ENCODE data around the gene SLC25A23.

The SLC25A23 gene

DNA sequence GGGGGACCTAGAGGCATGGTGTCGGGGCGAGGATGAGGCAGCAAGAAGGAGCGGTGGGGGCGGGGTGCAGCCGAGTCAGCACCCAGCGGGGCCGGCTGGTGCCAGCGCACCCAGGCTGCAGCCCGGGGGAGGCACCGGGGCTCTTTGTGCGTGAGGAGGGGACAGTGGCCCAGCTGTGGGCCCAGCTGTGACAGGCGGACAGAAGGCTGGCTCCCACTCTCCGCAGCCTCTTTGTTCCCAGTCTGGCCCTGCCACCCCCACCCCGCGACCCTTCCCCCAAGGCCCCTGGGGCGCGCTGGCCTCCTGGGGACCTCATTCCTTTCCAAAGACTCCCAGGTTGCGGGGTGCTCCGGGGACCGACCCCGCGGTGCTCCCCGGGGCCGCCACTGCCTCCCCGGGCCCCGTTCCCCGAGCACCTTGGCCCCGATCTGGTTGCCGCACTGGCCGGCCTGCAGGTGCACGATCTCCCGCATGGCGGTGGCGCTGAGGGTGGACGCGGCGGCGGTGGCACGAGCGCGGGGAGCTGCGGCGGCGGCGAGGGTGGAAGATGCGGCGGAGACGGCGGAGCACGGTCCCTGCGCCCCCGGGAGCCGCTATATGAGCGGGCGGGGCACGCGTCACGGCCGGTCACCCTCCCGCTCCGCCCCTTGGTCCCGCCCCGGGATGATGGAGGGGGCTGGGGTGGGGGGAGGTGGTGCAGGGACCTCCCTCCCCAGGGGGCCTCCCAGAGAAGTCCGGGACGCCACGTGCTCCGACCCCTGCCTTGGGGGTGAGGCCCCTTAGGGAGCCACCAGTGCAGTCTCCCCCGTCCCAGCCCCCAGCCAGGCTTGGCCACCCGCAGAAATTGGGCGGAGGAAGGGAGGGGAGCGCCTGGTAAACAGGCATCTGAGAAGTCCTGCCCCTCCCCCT lies 42.4 kb upstream of the SLC25A23 start, which contains the start of gene TUBB4A:
TSS of gene TUBB4A (minus strand) at position 570 of the 909 bp plus-strand sequence. CDS start at position 473, 97 bp downstream.
- H4K20me1 ChIP-seq (ENCODE audit: insufficient read depth, low read length): no peaks in the 10 kb centered on the region
- H3K9ac ChIP-seq (ENCODE audit: low read depth, low read length): no peak within 1 kb of the TSS
- peaks cover 3% of the 10 kb centered on the region for H3K4me1 ChIP-seq (ENCODE audit: insufficient read depth, low read length)
- no peak within 1 kb of the TSS for H3K27ac ChIP-seq (ENCODE audit: low read length)
- ATAC-seq (ENCODE audit: insufficient read depth, low read depth) (peak; percentile 63; the same call in 2 of the 3 replicates), DNase-seq (peak; percentile 28)
- no peaks in the 10 kb centered on the region for H3K36me3 ChIP-seq (ENCODE audit: insufficient read depth, low read length)
- TF ChIP-seq, protein P1, sequence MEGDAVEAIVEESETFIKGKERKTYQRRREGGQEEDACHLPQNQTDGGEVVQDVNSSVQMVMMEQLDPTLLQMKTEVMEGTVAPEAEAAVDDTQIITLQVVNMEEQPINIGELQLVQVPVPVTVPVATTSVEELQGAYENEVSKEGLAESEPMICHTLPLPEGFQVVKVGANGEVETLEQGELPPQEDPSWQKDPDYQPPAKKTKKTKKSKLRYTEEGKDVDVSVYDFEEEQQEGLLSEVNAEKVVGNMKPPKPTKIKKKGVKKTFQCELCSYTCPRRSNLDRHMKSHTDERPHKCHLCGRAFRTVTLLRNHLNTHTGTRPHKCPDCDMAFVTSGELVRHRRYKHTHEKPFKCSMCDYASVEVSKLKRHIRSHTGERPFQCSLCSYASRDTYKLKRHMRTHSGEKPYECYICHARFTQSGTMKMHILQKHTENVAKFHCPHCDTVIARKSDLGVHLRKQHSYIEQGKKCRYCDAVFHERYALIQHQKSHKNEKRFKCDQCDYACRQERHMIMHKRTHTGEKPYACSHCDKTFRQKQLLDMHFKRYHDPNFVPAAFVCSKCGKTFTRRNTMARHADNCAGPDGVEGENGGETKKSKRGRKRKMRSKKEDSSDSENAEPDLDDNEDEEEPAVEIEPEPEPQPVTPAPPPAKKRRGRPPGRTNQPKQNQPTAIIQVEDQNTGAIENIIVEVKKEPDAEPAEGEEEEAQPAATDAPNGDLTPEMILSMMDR (IDR thresholded peaks at IDR 0.05; ENCODE audit: borderline replicate concordance, extremely low read depth, low read length, poor library complexity, severe bottlenecking): no peak
- no peak for TF ChIP-seq EZH2 (IDR thresholded peaks at IDR 0.05; ENCODE audit: borderline replicate concordance, low read depth, low read length, severe bottlenecking)
- no peak within 1 kb of the TSS for H3K4me3 ChIP-seq (ENCODE audit: low read depth in 1 of 2, low read length in 2 of 2)
- no peaks in the 10 kb centered on the region for H3K9me3 ChIP-seq (ENCODE audit: insufficient read depth, low read length, severe bottlenecking)
- H3K27me3 ChIP-seq (ENCODE audit: insufficient read depth, low read length, poor library complexity): peaks cover 13% of the 10 kb centered on the region
- no peaks in the 10 kb centered on the region for H3K79me2 ChIP-seq (ENCODE audit: insufficient read depth, low read length)
- no peak within 1 kb of the TSS; the same call in 1 of the 2 replicates for H2AFZ ChIP-seq (ENCODE audit: low read depth, low read length)
- H3K4me2 ChIP-seq (ENCODE audit: insufficient read depth, low read length): peak within 1 kb of the TSS; percentile 50

DNA sequence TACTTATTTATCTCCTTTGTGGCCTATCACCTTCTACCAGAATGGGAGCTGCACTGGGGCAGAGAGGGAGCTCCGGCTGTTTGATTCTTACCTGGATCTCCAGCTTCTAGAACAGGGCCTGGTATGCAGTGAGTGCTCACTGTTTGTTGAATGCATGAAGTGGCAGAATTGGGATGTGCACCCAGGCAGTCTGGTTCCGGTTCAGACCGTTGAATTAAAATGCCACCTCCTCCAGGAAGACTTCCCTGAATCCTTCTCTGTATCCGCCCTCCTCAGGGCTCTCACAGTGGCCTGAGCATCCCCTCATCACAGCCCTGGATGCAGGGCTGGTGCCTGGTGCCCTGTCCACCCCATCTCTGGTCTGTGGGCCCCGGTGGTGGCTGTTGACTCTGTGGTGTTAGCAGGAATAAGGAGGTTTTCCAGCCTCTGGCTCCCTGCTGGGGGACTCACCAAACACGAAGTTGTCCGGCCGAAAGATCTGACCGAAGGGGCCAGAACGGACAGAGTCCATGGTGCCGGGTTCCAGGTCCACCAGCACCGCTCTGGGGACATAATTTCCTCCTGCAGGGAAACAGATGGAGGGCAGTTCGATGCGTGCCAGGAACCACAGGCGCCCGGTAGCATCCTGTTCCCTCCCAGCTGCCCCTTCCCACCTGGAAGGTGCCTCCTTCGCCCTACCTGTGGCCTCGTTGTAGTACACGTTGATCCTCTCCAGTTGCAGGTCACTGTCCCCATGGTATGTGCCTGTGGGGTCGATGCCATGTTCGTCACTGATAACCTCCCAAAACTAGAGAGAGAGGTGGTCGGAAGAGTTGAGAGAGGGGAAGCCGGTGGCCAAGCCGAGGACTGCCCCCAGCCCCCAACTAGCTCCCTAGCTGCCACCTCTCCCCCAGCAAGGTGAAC lies 41.5 kb upstream of the SLC25A23 start:
- H4K20me1 ChIP-seq (ENCODE audit: insufficient read depth, low read length): no peaks in the 10 kb centered on the region
- H3K4me3 ChIP-seq (ENCODE audit: low read depth in 1 of 2, low read length in 2 of 2): no peak overlapping the region
- no peak overlapping the region for H2AFZ ChIP-seq (ENCODE audit: low read depth, low read length)
- H3K36me3 ChIP-seq (ENCODE audit: insufficient read depth, low read length): no peaks in the 10 kb centered on the region
- H3K4me2 ChIP-seq (ENCODE audit: insufficient read depth, low read length): no peak overlapping the region
- H3K79me2 ChIP-seq (ENCODE audit: insufficient read depth, low read length): no peaks in the 10 kb centered on the region
- TF ChIP-seq EZH2 (IDR thresholded peaks at IDR 0.05; ENCODE audit: borderline replicate concordance, low read depth, low read length, severe bottlenecking): no peak
- TF ChIP-seq, protein P1 (IDR thresholded peaks at IDR 0.05; ENCODE audit: borderline replicate concordance, extremely low read depth, low read length, poor library complexity, severe bottlenecking): no peak
- ATAC-seq (ENCODE audit: insufficient read depth, low read depth): no peak
- no peaks in the 10 kb centered on the region for H3K9me3 ChIP-seq (ENCODE audit: insufficient read depth, low read length, severe bottlenecking)
- H3K27ac ChIP-seq (ENCODE audit: low read length): no peak overlapping the region
- no peak for DNase-seq
- H3K4me1 ChIP-seq (ENCODE audit: insufficient read depth, low read length): peaks cover 3% of the 10 kb centered on the region
- no peak overlapping the region for H3K9ac ChIP-seq (ENCODE audit: low read depth, low read length)
- H3K27me3 ChIP-seq (ENCODE audit: insufficient read depth, low read length, poor library complexity): peaks cover 13% of the 10 kb centered on the region

DNA sequence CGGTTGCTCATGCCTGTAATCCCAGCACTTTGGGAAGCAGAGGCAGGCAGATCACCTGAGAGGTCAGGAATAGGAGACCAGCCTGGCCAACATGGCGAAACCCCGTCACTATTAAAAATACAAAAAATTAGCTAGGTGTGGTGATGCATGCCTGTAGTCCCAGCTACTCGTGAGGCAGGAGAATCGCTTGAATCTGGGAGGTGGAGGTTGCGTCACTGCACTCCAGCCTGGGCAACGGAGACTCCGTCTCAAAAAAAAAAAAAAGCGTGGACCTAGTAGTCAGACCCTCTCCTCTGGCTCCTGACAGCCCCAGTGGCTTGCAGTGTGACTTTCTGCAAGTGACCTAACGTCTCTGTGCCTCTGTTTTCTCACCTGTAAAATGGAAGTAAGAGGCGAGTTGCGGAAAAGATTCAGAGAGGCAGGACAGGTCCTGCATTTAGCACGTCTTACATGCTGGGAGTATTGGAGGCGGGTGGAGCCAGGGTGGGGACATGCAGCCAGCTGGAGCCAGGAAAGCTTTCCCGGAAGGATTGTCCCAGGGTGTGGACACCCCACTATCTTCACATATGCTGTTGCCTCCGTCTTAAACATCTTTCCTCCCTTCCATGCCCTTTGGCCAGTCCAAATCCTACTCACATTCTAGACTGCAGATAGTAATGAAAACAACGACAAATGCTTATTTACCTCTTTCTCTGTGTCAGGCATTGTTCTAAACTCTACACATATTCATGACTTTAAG lies 39.6 kb upstream of the SLC25A23 start:
- H3K27me3 ChIP-seq (ENCODE audit: insufficient read depth, low read length, poor library complexity): peaks cover 13% of the 10 kb centered on the region
- H3K4me1 ChIP-seq (ENCODE audit: insufficient read depth, low read length): peaks cover 3% of the 10 kb centered on the region
- H3K4me3 ChIP-seq (ENCODE audit: low read depth in 1 of 2, low read length in 2 of 2): no peak overlapping the region
- H3K4me2 ChIP-seq (ENCODE audit: insufficient read depth, low read length): no peak overlapping the region
- no peaks in the 10 kb centered on the region for H3K36me3 ChIP-seq (ENCODE audit: insufficient read depth, low read length)
- H4K20me1 ChIP-seq (ENCODE audit: insufficient read depth, low read length): no peaks in the 10 kb centered on the region
- ATAC-seq (ENCODE audit: insufficient read depth, low read depth) (no peak), DNase-seq (no peak)
- H2AFZ ChIP-seq (ENCODE audit: low read depth, low read length): no peak overlapping the region
- H3K27ac ChIP-seq (ENCODE audit: low read length): no peak overlapping the region
- H3K9me3 ChIP-seq (ENCODE audit: insufficient read depth, low read length, severe bottlenecking): no peaks in the 10 kb centered on the region
- no peak for TF ChIP-seq EZH2 (IDR thresholded peaks at IDR 0.05; ENCODE audit: borderline replicate concordance, low read depth, low read length, severe bottlenecking)
- TF ChIP-seq, protein P1 (IDR thresholded peaks at IDR 0.05; ENCODE audit: borderline replicate concordance, extremely low read depth, low read length, poor library complexity, severe bottlenecking): no peak
- no peak overlapping the region for H3K9ac ChIP-seq (ENCODE audit: low read depth, low read length)
- H3K79me2 ChIP-seq (ENCODE audit: insufficient read depth, low read length): no peaks in the 10 kb centered on the region
